COR-L47 (cell line): ENCODE results near the gene RAD51B.

Source experiments
- DNase-seq: peaks from one replicate; lab custom pipeline; 2025; lab: John Stamatoyannopoulos, UW

RAD51B gene

DNA sequence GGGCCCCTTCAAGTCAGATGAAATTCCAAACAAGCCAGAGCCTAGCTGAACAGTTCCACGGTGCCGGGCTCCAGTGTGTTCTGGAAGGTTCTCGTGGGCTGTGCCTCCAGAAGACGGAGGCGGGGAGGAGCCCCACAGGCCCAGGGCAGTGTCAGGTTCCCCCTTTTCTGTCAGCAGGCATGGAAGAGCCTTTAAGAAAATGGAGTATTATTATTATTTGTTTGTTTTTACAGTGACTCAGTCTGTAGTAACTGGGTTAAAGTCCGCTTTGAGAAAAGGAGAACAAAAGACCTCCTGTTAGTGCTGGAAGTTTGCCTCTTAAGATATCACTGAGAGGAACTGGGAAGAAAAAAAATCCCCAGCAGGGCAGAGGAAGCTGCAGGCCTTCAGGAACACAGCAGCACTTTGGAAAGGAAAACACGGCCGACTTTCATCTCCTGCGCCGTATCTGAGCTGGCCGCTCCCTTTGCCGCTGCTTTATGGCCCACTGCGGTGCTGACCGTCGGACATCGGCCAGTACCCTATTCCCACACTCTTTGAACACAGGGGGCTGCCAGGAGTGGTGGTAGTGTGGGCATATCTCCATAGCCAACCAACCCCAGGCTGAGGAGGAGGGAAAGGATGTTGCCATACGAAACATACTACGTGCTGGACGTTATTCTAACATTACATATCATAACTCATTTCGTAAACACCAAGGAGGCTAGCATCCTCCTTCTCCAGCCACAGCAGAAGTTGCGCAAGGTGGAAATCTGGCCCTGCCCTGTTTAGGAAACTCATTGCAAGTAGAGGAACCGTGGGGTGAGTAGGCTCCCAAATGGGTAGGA, 779.3 kb downstream of the RAD51B start:
- DNase-seq: no peak

DNA sequence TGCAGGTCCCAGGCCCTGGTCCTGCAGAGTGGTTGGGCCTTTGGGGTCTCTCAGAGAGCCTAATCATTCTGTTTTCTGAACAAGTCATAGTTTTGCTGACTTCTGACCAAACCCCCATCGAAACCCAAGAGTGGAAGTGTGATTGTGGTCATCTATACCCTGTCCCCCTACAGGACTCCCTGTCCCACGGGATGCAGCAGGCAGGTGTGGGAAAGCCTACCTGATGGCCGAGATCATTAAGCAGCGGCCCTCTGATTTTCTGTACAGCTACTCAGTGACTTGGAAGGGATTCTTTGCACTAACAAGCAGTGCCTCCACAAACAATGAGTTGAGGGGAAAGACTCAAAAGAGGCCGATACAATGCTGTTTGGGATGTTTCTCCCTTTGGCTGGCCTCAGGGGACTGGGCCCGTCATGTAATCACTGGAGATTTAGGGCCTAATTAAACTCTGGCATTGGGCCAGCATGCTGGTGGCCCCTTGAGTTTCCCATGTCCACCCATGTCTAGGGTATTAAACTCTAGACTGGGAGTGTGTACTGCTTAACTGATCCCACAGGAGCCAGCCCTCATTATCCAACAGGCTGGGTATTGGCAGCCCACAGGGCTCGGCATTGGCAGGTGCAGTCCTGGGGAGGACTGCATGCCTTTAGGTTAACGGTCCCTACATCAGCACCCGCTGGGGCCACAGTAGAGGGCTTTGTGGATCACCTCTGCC, 780.5 kb downstream of the RAD51B start:
- DNase-seq: no peak

DNA sequence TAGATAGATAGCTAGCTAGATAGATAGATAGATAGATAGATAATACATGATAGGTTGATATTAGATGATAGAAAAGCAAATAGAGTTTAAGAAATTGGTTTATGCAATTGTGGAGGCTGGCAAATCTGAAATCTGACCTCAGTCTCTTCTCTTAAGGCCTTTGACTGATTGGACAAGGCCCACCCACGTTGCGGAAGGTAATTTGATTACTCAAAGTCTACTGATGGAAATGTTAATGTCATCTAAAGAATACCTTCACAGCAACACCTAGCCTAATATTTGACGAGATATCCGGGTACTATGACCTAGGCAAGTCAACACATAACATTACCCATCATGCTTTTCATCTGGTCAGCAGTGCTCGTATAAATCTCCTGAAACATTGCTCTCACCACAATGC, 782.9 kb downstream of the RAD51B start:
- DNase-seq: no peak

DNA sequence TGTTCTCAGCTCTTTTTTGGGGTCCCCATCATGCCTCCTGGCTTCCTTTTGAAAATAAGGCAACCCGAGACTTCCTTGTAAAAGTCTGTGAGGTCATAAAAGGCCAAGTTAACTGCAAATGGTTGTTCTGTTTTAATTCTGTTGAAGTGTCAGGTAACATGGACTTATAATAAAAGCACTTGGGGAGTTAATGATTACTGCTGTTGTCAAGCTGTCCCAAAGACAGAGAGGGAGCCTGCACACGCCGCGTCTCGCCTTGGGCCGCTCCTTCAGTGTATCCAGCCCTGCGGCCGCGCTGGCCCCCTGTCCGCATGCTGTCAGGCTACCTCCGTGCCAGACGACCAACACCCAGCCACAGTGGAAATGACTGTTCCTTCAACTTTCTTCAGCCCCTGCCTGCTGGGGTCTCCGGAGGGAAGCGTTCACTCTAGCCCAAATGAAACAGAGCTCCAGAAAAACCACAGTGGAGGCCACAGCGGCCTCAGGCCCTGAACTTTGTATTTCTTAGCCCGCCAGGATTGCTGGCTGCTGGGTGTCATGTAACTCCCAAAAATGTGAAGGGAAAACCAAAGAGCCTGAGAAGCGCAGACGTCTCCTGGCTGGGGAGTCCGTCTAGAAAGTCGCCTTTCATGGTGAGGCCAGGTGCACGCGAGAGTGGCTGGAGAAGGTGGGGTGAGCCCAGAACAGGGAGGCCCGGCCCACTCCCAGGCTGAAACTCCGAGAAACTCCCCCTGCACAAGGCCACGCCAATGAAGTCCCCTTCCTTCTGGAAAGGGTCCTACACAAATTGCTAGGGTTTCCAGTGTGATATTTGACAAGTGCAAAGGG, 784.2 kb downstream of the RAD51B start:
- DNase-seq: no peak

DNA sequence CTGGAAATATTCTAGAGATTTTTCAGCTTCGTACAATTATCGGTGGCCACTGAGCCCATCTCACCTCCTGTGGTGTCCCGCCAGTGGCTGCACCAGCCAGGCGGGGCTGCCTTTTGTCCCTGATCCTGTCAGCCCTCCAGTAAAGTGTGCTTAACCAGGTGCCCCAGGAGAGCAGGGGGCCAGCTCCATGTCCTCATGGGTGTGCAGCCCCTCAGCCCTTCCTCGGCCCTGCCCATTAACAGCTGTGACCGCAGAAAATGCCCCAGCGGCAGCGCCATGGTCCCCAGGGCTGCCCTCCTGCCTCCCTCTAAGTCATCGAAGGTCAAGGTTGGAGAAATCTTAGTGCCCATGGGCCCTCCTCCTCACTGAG, 784.8 kb downstream of the RAD51B start:
- no peak for DNase-seq

- DNase-seq: no peak
Observed at GRCh38 chr14:68604822-68605221, 785.2 kb downstream of the RAD51B start.

DNA sequence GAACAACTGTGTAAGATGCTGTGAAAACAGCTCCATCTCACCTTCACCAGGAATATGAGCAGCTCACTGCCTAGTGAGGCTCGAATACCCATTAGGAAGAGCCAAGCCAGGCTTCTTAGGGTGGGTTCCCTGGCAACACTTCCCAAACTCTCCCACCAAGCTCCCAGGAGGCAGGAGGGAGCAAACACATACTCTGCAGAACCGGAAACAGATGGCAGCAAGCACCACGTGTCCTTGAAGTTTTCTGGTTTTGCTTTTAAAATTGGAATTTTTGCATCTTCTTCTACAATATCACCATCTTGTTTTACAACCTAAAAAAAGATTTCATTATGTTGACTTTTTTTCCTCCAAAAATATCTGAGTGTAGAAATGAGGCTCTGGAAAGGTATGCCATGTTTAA, 786.6 kb downstream of the RAD51B start:
- DNase-seq: no peak

DNA sequence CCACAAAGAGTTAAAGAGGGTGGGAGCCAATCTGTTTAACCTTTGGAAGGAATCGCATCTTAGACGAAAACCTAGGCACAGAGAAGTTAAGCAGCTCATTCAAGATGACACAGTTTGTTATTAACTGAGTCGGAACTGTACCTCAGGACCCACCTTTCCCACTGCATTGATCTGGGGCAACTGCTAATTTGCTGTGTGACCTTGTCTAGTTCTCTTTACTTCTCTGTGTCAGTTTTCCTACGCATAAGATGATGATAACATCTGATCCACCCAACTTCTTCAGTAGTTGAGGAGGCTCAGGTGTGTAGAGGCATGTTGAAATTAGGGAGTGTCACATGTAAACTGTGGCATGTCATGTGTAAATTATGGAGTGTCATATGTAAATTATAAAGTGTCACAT, 787.1 kb downstream of the RAD51B start:
- no peak for DNase-seq

- DNase-seq: no peak
Observed at GRCh38 chr14:68607081-68607866, 787.7 kb downstream of the RAD51B start.

DNA sequence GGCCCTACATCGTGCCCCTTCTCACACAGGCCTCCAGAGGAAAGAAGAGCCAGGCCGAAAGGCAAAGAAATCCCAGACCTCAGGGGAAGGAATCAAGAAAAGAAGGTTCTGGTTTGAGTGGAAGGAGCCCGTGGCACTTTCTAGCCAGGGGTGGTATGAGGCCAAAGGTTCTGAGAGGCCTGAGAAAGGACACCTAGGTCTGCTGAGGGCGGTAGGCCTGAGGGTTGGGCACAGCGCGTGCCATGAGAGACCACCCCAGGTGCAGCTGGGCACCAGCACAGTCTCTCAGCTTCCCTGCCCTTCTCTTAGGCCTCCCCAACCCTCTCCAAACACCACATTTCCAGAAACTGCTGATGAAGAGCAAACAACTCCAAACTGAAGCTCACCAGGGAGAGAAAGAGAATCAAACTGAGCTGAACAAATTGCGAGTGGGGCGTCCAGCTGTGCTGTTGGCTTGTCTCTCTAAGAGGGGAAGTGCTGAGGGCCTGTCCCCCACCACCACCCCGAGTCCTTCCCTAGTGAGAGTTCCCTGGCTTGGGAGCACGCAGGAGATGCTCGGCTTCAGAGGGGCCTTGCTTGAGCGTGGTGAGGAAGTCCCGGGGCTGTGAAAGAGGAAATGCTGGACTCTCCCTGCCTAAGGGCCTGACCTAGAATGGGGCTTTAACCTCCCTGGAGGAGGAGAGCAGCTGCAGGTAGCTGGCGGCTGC, 788.4 kb downstream of the RAD51B start:
- no peak for DNase-seq

- no peak for DNase-seq
Observed at GRCh38 chr14:68608574-68608962, 789.0 kb downstream of the RAD51B start.

GRCh38 chr14:68609012-68609411, 789.4 kb downstream of the RAD51B start:
- DNase-seq: no peak

GRCh38 chr14:68610251-68610793, 790.7 kb downstream of the RAD51B start:
- no peak for DNase-seq

GRCh38 chr14:68611599-68611998, 792.0 kb downstream of the RAD51B start:
- no peak for DNase-seq

DNA sequence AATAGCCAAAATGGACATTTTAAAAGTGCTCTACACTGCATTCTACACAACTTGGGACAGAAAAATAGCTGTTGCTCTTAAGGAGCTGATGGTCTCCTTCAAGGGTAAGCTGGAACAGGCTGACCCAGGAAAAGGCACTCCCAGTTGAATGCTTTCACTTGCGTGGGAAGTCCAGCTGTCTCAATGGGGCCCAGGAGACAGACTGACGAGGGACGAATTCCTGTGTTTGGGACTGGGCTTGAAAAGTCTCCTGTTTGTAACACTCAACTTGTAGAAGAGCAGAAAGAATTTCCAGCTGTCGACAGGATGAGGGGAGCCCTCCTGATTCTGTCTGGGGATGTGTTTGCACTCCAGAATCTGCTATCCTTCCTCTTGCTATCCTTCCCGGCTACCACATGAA, 792.5 kb downstream of the RAD51B start:
- no peak for DNase-seq

GRCh38 chr14:68616221-68616902, 796.8 kb downstream of the RAD51B start:
- no peak for DNase-seq

DNA sequence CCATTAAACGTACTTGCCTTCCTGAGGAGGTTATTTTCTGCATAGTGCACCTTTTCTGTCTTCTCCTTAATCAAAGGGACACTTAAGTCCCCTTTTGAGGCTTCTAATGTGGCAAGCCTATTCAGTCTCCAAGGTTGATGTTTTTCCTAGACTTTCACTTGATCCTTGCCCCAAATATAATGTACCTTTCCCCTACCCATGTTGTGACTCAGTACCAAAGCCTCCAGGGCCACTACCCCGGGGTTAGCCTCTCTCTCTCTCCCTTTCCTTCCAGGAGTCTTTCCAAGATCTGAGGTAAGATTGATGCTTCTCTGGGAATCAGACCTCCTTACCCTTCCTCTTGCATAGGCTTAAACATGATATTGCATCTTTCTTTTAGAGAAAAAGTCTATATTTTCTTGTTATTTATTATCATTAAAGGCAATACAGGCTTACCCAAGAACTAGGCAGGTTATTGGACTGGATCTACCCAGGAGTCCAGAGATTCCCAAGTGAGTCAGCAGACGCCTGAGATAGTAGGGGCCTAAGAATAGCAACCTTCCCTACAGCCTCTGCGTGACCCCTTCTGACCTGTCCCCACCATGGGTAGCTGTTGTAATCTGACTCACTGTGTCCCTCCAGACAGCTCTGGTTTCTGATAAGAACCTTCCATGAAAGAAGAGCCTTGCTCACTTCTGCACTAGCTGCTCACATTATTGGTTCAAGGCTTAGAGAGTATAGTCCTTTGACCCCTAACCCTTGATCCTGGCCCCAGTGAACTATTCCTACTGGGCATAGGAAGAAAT, 800.4 kb downstream of the RAD51B start:
- no peak for DNase-seq

GRCh38 chr14:68621400-68622365, 802.1 kb downstream of the RAD51B start:
- no peak for DNase-seq
